HG02840 (cell line): ENCODE measurements around the gene ANO5.

Experiments used
- ATAC-seq: cut with Tn5 transposase; IDR thresholded peaks from one replicate; pipeline ENCODE4 v1.9.1; 2021; ENCODE audit warnings: mild to moderate bottlenecking, moderate library complexity, moderate number of reproducible peaks; ENCODE audit not compliant: unreplicated experiment, low FRiP score

The ANO5 gene, protein sequence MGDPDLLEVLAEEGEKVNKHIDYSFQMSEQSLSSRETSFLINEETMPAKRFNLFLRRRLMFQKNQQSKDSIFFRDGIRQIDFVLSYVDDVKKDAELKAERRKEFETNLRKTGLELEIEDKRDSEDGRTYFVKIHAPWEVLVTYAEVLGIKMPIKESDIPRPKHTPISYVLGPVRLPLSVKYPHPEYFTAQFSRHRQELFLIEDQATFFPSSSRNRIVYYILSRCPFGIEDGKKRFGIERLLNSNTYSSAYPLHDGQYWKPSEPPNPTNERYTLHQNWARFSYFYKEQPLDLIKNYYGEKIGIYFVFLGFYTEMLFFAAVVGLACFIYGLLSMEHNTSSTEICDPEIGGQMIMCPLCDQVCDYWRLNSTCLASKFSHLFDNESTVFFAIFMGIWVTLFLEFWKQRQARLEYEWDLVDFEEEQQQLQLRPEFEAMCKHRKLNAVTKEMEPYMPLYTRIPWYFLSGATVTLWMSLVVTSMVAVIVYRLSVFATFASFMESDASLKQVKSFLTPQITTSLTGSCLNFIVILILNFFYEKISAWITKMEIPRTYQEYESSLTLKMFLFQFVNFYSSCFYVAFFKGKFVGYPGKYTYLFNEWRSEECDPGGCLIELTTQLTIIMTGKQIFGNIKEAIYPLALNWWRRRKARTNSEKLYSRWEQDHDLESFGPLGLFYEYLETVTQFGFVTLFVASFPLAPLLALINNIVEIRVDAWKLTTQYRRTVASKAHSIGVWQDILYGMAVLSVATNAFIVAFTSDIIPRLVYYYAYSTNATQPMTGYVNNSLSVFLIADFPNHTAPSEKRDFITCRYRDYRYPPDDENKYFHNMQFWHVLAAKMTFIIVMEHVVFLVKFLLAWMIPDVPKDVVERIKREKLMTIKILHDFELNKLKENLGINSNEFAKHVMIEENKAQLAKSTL

DNA sequence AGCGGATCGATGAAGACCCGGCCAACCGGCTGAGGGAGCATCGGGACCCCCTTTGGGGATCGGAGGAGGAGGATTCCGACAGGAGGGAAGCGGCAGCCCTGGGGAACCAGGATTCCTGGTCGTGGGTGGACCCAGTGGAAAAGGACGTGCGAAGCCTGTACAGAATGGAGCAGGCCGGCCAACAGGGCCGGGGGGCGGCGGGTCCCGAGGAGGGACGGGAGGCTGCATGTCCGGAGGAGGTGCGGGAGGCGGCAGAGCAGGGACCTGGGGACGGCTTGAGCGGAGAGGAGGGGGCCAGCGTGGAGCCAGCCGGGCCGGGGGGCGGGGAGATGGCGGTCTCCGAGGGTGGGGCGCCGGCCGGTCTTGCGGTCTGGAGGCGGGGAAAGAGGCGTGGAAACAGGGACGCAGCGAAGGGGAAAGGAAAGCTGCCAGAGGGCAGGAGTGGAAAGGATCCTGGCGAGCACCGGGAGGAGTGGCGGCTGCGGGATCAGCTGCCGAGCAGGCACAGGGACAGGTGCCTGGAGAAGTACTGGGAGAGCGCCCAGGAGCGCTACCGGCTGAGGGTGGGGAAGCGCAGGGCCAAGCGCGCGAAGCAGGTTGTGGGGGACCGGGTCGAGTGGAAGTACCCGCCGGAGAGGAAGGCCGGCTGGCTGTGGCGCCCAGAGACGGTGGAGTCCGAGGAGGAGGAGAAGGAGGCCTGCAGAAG, at the start of gene ANO5:
ANO5 (plus strand) TSS at position 444 of the 706 bp plus-strand sequence. CDS start 408 bp downstream, outside the sequence.
- ATAC-seq = peak; percentile 34

DNA sequence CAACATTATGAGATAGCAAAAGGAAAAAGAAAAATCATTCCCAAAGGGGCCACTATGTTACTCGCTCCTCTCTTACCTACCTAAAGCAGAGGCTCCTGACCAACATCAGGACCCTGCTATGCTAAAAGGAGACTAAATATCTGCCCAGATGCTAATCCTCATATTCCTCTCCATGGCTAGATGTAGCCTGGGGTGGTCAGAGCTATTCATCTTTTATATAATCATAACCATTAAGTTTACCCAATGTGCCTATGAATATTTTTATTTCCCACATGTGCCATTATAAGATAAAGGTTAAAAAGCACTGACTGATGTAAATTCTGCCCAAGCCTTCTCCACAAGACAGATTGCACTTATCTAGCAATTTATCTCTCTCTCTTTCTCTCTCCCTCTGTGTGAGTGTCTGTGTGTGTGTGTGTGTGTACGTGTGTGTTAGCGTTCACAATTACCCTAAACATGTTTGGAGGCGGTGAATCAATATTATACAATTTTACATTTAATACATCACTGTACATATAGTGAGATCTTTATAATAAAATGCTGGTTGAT, 41.2 kb upstream of the ANO5 start:
- no peak for ATAC-seq

DNA sequence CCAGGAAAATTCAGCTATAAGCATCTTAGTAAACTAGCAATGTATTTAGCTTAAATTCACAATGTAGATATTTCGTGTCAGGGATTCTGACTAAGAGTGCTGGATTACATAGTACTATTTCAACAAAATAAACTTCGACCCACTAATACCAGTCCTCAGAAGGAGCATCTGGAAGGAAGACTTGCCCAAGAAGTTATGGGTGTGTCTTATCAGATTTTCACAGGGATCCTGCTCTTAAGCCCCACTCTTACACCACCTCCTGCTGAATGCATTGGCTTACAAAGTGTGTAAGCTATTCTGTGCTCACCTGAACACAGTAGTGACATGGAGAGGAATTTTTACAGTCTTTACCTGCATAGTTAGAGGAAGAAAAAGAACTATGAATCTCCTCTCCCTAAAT, 35.4 kb upstream of the ANO5 start:
- ATAC-seq = no peak

DNA sequence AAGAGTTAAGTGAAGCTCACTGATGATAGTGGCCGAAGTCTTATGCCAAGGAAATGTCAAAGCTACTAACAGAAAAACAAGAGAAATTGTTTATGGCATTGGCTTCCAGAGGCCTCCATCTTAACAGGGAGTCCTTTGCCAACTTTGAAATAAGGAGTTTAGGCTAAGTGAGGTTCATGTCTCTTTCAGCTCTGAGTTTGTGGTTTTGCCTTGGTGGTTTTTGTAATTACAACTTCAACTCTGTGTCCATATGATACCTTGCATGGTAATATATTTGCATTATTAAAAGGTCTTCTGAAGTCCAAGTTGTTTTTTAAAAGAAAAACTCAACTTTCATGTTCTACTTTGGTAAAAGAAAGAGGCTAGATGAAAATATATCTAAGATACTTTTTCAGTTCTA, 31.4 kb upstream of the ANO5 start:
- ATAC-seq = no peak

DNA sequence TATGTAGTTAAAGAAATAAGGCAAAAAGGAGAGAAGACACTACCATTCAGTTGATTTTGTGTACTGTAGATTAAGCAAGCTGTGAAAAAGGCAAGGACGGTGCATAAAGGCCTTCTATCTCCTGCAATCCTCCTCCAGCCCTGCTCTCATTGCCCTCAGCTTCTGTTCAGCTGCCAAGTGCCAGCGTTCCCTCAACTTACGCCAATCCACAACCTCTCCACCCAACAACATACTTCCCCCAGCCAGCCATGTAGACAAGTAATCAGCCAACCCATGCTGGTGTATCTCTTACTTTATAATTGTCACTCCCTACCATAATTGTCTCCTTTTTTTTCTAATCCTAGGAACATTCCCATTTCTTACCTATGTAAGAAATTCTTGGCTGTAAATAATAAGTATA, 30.1 kb upstream of the ANO5 start:
- ATAC-seq = no peak

DNA sequence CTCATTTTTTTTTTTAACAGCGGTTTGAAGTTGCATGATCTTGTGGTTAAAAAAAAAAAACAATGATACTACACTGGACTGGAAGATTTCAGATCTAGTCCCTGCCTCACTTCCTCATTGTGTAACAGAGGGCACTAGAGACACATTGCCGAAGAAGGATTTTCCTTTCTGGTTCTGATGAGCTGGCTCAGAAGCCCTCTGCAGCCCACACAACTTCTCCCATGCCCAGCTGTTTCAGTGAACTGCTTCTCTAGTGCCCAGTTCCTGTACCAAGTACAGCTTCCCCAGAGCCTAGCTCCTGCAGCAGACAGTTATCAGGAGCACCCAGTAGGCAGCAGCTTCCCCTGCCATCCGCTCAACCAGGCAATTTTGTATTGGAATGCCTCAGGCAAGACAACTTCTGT, 29.5 kb upstream of the ANO5 start:
- peak; percentile 67 for ATAC-seq

DNA sequence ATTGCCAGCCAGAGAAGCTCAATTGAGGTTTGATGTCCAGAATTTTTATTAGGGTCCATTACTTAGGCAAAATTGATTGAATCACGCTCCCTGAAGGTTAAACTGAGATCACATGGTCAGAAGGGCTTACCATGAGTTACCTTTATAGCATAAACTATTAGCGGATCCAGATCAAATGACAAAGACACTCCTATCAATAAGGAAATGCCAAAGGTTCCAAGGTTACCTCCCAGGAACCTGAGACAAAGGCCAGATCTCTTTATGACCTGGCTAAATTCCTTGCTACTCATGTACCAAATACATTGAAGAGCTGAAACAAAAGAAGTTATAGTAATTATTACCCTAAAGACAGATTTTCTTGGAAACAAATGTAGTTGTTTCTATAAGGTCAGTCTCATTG, 27.8 kb upstream of the ANO5 start:
- ATAC-seq = no peak

DNA sequence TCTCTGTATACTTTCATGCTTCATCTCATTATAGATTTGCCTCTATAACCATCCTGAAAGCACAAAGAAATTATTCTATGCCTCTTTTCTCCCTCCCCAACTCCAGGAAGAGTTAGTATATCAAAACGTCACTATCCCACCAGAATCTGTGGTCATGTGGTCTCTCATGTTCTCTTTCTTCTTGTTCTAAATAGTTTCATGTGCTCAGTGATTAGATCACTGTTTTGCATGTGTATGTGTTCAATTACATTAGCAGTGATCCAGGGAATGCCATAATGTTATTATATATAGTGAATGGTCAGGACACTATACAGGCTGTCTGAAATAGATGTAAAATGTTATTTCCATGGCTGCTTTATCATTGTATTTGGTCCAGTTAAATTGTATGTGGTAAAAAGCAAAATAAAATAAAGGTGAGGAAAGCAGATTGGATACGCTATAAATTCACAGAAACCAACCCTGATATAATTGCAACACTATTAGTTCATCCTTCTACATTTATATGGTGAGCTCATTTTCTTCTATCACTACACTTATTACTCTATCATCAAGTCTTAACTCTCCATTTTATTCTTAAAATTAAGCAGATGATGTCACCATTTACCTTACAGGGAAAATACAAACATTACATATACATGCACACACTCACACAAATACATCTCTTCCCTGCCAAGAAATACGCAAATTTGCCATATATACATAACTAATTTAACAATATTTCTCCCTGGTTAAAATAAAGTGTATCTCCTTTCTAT, 26.9 kb upstream of the ANO5 start:
- no peak for ATAC-seq

DNA sequence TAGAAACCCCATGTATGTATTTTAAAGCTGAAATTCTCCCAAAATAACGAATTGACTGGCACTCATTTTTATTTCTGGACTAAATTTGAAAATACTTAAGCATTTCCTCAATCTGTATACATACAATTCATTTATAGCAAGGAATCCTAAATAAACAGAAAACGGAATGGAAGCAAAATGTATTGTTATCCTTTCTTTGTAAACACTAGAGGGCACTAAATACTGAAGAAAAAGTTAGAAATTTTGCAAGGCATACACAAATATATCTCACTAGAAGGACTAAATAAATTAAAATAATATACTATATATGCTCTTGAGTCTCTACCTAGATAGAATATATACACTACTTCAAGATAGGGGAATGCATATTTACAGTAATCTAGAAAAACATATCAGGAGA, 23.1 kb upstream of the ANO5 start:
- ATAC-seq = no peak

DNA sequence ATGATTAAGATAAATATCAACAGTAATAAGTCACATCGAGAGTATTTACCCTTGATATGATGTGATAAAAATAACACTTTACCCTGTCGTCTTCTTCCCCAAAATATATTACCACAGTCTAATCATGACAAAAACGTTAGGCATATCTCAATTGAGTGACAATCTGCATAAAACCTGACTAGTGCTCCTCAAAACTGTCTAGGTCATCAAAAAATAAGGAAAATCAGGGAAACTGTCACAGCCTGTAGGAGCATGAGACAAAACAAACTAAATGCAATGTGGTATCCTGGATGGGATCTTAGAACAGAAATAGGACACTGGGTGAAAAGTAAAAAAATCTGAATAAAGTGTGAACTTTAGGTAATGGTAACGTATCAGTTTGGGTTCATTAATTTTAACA, 19.4 kb upstream of the ANO5 start:
- no peak for ATAC-seq

DNA sequence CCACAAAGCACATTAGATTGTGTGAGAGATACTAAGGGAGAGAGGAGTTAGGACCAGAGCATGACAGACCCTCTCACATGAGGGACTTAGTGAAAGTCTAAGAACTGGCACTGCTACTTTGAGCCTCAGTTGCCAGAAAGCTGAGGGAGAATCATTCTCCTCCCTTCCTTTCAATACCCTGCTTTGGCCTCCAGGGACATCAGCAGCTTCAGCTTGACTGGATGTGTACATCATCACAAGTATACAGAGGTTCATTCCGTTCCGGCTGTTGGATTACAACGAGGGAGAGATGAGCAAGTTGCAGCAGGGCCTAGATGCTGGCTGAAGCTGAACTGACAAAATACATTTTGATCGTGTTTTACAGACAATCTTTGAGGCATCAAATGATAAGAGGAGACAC, 15.7 kb upstream of the ANO5 start:
- ATAC-seq = no peak

DNA sequence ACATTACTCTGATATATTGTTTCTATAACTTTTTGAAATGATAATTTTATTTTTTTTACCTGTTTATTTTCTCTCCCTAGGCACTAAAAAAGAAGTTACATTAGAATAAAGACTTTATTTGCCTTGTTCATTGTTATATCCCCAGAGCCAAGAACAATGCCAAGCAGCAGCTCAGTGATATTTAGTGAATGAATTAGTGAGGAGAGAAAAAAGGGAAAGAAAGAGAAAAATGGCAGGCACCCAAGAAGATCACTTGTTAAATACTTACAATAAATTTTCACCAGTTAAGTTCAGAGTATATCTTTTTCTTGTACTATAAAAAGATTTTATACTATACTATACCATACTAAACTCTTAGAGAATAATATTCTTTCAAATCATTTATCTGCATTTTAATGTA, 13.3 kb upstream of the ANO5 start:
- no peak for ATAC-seq

DNA sequence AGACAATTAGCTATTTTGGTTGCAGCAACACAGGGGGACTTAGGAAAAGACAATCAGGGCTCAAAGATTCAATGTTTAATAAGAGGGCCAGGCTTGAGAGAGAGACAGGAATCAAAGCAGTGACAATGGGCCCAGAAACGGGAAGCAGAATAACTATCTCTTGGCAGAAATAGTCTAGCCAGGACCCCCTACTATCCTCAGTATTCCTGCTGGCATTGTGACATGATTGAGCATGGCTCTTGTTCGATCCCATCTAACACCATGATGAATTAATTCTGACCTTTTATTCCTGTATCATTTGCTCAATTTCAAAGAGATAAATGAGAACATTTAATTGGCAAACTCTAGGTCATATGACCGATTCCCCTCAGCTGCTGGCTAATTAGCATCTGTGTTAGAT, 12.8 kb upstream of the ANO5 start:
- no peak for ATAC-seq

DNA sequence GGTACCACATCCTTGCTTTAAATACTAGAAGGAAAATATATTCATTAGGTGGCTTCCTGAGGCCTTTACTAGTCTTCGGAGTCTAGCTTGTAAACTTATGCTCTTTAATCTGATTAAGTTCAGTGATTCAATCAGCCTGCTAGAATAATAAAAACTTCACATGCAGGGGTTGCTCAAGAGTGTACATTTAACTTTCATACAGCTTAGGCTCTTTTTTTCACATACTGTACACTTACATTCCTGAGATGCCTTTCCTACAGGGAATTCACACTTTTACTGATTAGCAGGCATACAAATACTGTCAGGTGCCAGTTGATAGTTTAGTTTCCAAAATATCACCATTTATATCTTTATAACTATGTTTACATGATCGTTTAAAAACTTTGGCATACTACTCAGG, 3.2 kb upstream of the ANO5 start:
- no peak for ATAC-seq

DNA sequence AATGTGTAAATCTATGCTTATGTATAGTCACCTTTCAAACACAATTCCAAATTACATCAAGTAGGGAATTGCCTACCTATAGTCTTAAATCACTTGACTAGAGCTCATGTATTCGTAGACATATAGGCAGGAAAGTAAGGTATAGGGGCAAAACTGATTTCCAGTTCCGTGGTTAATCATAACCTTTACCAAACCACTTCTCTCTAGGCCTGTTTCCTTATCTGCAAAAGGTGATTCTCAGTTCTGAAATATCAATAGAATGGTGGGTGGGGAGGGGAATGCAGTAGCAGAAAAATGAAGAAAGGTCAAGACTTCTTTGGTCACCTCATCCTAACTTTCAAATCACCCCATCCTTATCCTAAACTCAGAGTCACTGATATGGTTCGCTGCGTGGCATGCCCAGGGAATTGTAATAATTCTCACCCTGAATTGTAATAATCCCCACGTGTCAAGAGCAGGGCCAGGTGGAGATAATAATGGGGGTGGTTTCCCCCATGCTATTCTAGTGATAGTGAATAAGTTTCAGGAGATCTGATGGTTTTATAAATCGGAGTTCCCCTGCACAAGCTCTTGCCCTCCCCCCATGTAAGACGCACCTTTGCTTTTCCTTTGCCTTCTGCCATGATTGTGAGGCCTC, 1.9 kb upstream of the ANO5 start:
- ATAC-seq = no peak

DNA sequence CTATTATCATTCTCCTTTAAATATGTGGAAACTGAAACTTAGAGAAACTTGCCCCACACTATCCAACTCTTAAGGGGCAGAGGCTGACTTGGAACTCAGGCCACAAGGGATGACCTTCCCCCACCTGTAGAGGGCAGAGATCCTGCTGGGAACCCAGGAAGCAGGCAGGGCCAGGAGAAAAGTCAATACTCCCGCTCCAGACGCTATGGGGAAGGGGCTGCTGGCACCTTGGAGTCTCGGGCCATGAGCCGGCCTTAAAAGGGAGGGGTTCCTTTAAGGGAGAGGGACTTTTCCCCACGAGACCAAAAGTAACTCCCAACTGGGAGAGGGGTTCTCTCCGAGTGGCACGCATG, 620 bp upstream of the ANO5 start:
- ATAC-seq = no peak

DNA sequence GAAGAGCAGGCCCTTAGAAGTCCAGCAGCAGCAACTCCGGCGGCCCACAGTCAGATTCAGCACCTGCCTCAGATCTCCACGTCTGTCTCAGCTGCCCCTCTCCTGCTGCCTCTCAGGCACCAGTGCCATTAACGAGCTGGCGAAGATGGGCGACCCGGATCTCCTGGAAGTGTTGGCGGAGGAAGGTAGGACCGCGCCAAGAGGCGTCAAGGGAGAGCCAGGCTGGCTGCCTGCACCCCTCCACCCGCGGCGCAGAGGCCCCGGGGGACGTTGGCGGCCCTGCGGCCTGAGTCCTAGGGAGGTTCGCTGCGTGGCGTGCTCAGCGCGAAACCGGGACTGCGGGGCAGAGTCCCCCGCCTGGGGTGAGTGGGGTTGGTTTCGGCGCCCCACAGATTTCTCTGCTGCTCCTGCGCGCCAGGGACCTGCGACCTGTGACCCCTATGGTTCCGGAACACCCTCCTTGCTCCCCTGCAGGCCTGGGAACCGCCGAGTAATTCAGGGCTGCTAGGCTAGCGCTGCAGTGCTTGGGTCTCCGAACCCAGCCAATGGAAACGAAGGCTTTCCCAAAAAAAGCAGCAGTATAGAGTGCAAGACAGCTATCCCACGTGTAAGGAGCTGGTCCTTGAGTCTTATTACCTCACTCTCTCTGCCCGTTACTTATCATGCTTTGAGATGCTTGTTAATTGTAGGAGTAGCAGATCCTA, 615 bp downstream of the ANO5 start:
- peak; percentile 39 for ATAC-seq

DNA sequence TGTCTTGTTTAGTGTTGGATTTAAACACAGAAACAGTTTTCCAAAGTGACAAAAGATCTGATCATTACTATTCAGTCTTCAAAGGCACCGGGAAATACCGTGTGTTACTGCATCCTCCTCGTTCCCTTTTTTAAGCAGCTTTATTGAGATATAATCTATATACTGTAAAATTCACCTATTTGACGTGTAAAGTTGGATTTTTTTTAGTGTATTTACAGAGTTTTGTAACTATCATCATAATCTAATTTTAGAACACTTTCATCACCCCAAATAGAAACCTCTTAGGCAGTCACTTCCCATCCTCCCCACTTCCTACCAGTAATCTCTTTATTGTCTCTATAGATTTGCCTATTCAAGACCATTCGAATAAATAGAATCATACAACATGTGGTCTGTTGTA, 1.4 kb downstream of the ANO5 start:
- no peak for ATAC-seq

DNA sequence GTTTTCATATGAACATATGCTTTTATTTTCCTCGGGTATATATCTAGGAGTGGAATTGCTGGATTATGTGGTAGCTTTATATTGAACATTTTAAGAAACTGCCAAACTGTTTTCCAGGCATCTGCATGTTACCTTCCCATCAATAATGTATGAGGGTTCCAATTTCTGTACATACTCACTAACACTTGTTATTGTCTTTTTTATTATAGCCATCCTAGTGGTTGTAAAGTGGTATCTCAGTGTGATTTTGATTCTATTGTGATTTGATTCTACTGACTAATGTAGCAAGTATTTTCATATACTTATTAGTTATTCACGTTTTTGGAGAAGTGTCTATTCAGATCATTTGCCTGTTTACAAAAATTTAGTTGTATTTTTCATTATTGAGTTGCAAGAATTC, 2.0 kb downstream of the ANO5 start:
- no peak for ATAC-seq
